ENCODE results near the gene ALPI.
A peak's percentile ranks its signal among the peaks of the same experiment; 100 is the strongest.
"Not testable (repeated sequence)": the region's sequence is repeated elsewhere in the genome, so short reads cannot be mapped to it uniquely, and the experiment has no call there.

The ALPI gene

DNA sequence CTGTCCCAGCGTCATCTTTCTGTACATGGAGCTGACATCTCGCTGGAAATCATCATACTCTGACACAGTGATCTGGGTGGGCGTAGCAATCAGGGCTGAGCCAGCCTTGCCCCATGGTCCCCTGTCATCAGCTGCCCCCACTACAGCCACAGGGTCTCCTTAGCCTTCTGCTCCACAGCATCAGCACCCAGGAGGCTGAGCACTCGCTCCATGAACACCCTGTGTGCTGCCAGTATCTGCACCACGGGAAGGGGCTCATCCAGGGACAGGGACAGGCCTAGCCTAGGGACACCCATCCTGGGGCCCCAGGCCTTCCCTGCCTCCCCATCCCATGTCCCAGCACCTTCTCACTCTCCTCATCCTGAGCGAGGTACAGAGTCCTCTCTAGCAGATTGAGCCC lies 37.9 kb upstream of the ALPI start:
- Mint-ChIP-seq H3K27me3 (peaks cover 99% of the 10 kb centered on the region), H3K9me3 (peaks cover 13% of the 10 kb centered on the region), H3K27ac (no peak overlapping the region), H3K36me3 (peaks cover 3% of the 10 kb centered on the region), H3K4me3 (no peak overlapping the region), H3K4me1 (peaks cover 16% of the 10 kb centered on the region)
- CTCF ChIA-PET, result interaction anchor here (1.0 to 1.3 kb wide), 3 partner anchors 22 to 517 kb away, joined by 3 read pairs; no protein-coding TSS in a partner anchor
- DNase-seq, result no peak

- DNase-seq, result peak; percentile 41
- H3K27ac Mint-ChIP-seq, result no peak overlapping the region
- peaks cover 16% of the 10 kb centered on the region for H3K4me1 Mint-ChIP-seq
- peak overlapping the region; percentile 28 for H3K4me3 Mint-ChIP-seq
- peaks cover 14% of the 10 kb centered on the region for H3K9me3 Mint-ChIP-seq
- CTCF ChIA-PET, result interaction anchor here (1.3 kb wide), 1 partner anchor 21 kb away, joined by 3 read pairs; no protein-coding TSS in a partner anchor
- peaks cover 99% of the 10 kb centered on the region for H3K27me3 Mint-ChIP-seq
- H3K36me3 Mint-ChIP-seq, result peaks cover 3% of the 10 kb centered on the region
These were observed 37.3 kb upstream of the ALPI start for GRCh38 chr2:232418466-232419244.

GRCh38 chr2:232419245-232420072 lies 36.5 kb upstream of the ALPI start:
- no peak overlapping the region for H3K27ac Mint-ChIP-seq

GRCh38 chr2:232420073-232420454 lies 35.9 kb upstream of the ALPI start:
- Mint-ChIP-seq H3K36me3 (peaks cover 3% of the 10 kb centered on the region), H3K4me3 (no peak overlapping the region), H3K27me3 (peaks cover 97% of the 10 kb centered on the region), H3K4me1 (peaks cover 16% of the 10 kb centered on the region), H3K9me3 (peaks cover 14% of the 10 kb centered on the region), H3K27ac (no peak overlapping the region)
- no peak for DNase-seq
- CTCF ChIA-PET, result no interaction called here

More at GRCh38 chr2:232419245-232420072, 36.5 kb upstream of the ALPI start:
- Mint-ChIP-seq H3K27me3 (peaks cover 98% of the 10 kb centered on the region), H3K36me3 (peaks cover 3% of the 10 kb centered on the region), H3K4me3 (no peak overlapping the region), H3K9me3 (peaks cover 14% of the 10 kb centered on the region), H3K4me1 (peaks cover 16% of the 10 kb centered on the region)
- DNase-seq, result no peak
- CTCF ChIA-PET, result no interaction called here

GRCh38 chr2:232420463-232421188 lies 35.3 kb upstream of the ALPI start:
- Mint-ChIP-seq H3K9me3 (peaks cover 14% of the 10 kb centered on the region), H3K27ac (no peak overlapping the region), H3K4me3 (peak overlapping the region; percentile 26), H3K27me3 (peaks cover 91% of the 10 kb centered on the region), H3K36me3 (peaks cover 3% of the 10 kb centered on the region), H3K4me1 (peaks cover 16% of the 10 kb centered on the region)
- CTCF ChIA-PET, result no interaction called here
- peak; percentile 66 for DNase-seq

GRCh38 chr2:232421189-232421785 lies 34.7 kb upstream of the ALPI start:
- peaks cover 3% of the 10 kb centered on the region for H3K36me3 Mint-ChIP-seq
- CTCF ChIA-PET, result no interaction called here
- H3K27ac Mint-ChIP-seq, result no peak overlapping the region
- peak; percentile 24 for DNase-seq
- H3K4me1 Mint-ChIP-seq, result peaks cover 16% of the 10 kb centered on the region
- peaks cover 85% of the 10 kb centered on the region for H3K27me3 Mint-ChIP-seq
- H3K4me3 Mint-ChIP-seq, result no peak overlapping the region
- peaks cover 14% of the 10 kb centered on the region for H3K9me3 Mint-ChIP-seq

GRCh38 chr2:232422051-232422450 lies 33.9 kb upstream of the ALPI start:
- Mint-ChIP-seq H3K4me3 (peak overlapping the region; percentile 6), H3K9me3 (peaks cover 14% of the 10 kb centered on the region), H3K36me3 (peaks cover 3% of the 10 kb centered on the region), H3K4me1 (peaks cover 16% of the 10 kb centered on the region), H3K27me3 (peaks cover 77% of the 10 kb centered on the region), H3K27ac (no peak overlapping the region)
- DNase-seq, result peak; percentile 1
- CTCF ChIA-PET, result no interaction called here

DNA sequence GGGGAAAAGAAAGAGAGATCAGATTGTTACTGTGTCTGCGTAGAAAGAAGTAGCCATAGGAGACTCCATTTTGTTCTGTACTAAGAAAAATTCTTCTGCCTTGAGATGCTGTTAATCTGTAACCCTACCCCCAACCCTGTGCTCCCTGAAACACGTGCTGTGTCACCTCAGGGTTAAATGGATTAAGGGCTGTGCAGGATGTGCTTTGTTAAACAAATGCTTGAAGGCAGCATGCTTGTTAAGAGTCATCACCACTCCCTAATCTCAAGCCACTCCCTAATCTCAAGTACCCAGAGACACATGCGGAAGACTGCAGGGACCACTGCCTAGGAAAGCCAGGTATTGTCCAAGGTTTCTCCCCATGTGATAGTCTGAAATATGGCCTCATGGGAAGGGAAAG lies 33.0 kb upstream of the ALPI start:
- H3K27ac Mint-ChIP-seq, H3K36me3 Mint-ChIP-seq, CTCF ChIA-PET, DNase-seq, H3K4me3 Mint-ChIP-seq: not testable (repeated sequence)
- Mint-ChIP-seq H3K27me3 (peaks cover 67% of the 10 kb centered on the region), H3K9me3 (peaks cover 14% of the 10 kb centered on the region), H3K4me1 (peaks cover 16% of the 10 kb centered on the region)

DNA sequence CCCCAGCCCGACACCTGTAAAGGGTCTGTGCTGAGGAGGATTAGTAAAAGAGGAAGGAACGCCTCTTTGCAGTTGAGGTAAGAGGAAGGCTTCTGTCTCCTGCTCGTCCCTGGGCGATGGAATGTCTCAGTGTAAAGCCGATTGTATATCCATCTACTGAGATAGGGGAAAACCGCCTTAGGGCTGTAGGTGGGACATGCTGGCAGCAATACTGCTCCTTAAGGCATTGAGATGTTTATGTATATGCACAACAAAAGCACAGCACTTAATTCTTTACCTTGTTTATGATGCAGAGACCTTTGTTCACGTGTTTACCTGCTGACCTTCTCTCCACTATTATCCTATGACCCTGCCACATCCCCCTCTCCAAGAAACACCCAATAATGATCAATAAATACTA lies 32.5 kb upstream of the ALPI start:
- H3K4me3 Mint-ChIP-seq, CTCF ChIA-PET, H3K27ac Mint-ChIP-seq, H3K36me3 Mint-ChIP-seq: not testable (repeated sequence)
- Mint-ChIP-seq H3K4me1 (peaks cover 14% of the 10 kb centered on the region), H3K27me3 (peaks cover 63% of the 10 kb centered on the region), H3K9me3 (peaks cover 14% of the 10 kb centered on the region)
- peak; percentile 7 for DNase-seq

DNA sequence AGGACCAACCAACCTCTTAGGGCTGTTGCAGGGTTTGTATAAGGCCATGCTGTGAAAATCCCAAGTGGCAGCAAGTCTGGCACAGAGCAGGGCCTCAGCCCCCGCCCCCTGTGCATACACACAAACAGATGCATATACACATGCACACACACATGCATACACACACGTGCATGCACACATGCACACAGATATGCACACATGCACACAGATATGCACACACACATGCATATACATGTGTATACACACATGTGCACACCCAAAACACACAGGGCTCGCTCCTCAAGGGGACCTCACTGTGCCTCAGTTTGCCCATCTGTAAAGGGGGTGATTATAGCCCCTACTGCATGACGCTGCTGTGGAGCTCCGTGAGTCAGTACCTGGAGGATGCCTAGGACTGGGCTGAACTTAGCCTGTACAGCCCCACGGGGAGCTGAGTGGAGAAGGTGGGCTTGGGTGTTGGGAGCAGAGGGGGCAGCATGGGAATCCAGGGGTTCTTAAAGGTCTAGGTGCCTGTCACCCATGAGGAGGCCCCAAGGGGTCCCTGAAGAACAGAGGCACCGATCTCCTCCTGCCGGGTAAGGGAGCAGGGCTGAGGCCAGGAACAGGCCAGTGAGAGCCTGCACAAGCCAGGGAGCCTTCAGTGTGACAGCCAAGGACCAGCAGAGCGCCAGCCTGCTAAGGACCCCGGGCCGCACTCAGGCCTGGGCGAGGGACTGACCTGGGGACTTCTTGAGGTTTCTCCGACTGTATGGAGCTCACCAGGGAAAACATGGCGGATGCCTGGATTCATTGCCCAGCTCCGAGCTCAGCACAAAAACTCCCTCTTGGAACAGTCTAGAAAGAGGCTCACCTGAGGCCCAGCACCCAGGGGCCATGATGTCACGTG lies 24.0 kb upstream of the ALPI start:
- Mint-ChIP-seq H3K9me3 (no peaks in the 10 kb centered on the region), H3K36me3 (no peaks in the 10 kb centered on the region), H3K27me3 (peaks cover 11% of the 10 kb centered on the region), H3K27ac (no peak overlapping the region), H3K4me1 (no peaks in the 10 kb centered on the region), H3K4me3 (no peak overlapping the region)
- DNase-seq, result no peak
- CTCF ChIA-PET, result no interaction called here

GRCh38 chr2:232432598-232433184 lies 23.3 kb upstream of the ALPI start:
- CTCF ChIA-PET, result no interaction called here
- Mint-ChIP-seq H3K27me3 (peaks cover 11% of the 10 kb centered on the region), H3K9me3 (no peaks in the 10 kb centered on the region), H3K4me1 (no peaks in the 10 kb centered on the region), H3K36me3 (no peaks in the 10 kb centered on the region), H3K27ac (no peak overlapping the region), H3K4me3 (no peak overlapping the region)
- no peak for DNase-seq

GRCh38 chr2:232433622-232434021 lies 22.3 kb upstream of the ALPI start:
- H3K36me3 Mint-ChIP-seq, H3K27ac Mint-ChIP-seq, H3K4me1 Mint-ChIP-seq, H3K4me3 Mint-ChIP-seq, CTCF ChIA-PET, H3K9me3 Mint-ChIP-seq, DNase-seq: not testable (repeated sequence)
- H3K27me3 Mint-ChIP-seq, result peaks cover 16% of the 10 kb centered on the region

GRCh38 chr2:232434091-232434490 lies 21.9 kb upstream of the ALPI start:
- Mint-ChIP-seq H3K27me3 (peaks cover 16% of the 10 kb centered on the region), H3K4me3 (no peak overlapping the region), H3K36me3 (no peaks in the 10 kb centered on the region), H3K27ac (no peak overlapping the region), H3K4me1 (no peaks in the 10 kb centered on the region), H3K9me3 (no peaks in the 10 kb centered on the region)
- CTCF ChIA-PET, result no interaction called here
- no peak for DNase-seq
